T-helper 1 cell (primary cell): ENCODE results near the gene FAM181A.

Experiments
- DNase-seq, 5 donors: peaks; one replicate each; pipeline ENCODE4 v3.0.0-alpha.2; 2012 to 2020
- total RNA-seq, 4 donors: gene quantifications; one replicate each; lab custom pipeline; 2026; lab: John Stamatoyannopoulos, UW

FAM181A gene
- 0 reads per million in 4 donors for total RNA-seq

- DNase-seq: no peak
These were observed at the start of gene FAM181A for GRCh38 chr14:93926873-93927799. Gene FAM181A, plus strand, starts transcription at chr14:93927344. Its CDS starts 942 bp downstream, at chr14:93928286.

GRCh38 chr14:93878212-93878611, 48.9 kb upstream of the FAM181A start:
- DNase-seq: no peak

- DNase-seq: no peak
These were observed 48.3 kb upstream of the FAM181A start for GRCh38 chr14:93878871-93879270.

GRCh38 chr14:93879362-93879983, 47.7 kb upstream of the FAM181A start:
- no peak for DNase-seq

GRCh38 chr14:93880021-93880820, 46.9 kb upstream of the FAM181A start:
- DNase-seq: no peak

GRCh38 chr14:93884950-93885349, 42.2 kb upstream of the FAM181A start:
- peak in 1 of 5 donors; percentile 7 for DNase-seq

- DNase-seq: no peak
These were observed 38.1 kb upstream of the FAM181A start for GRCh38 chr14:93888995-93889394.

GRCh38 chr14:93889739-93890483, 37.2 kb upstream of the FAM181A start:
- DNase-seq: no peak

GRCh38 chr14:93891756-93892504, 35.2 kb upstream of the FAM181A start:
- DNase-seq: no peak

GRCh38 chr14:93892505-93892839, 34.7 kb upstream of the FAM181A start:
- DNase-seq: no peak

- peak in 4 of 5 donors; percentile 35 to 56 (median 43) for DNase-seq
These were observed 34.1 kb upstream of the FAM181A start for GRCh38 chr14:93892923-93893558.

GRCh38 chr14:93893661-93894261, 33.4 kb upstream of the FAM181A start:
- no peak for DNase-seq

GRCh38 chr14:93895023-93895604, 32.0 kb upstream of the FAM181A start:
- DNase-seq: no peak

- DNase-seq: no peak
These were observed 29.7 kb upstream of the FAM181A start for GRCh38 chr14:93897476-93897845.

GRCh38 chr14:93898081-93898611, 29.0 kb upstream of the FAM181A start:
- no peak for DNase-seq

GRCh38 chr14:93898731-93899130, 28.4 kb upstream of the FAM181A start:
- DNase-seq: no peak

GRCh38 chr14:93901813-93902212, 25.3 kb upstream of the FAM181A start:
- DNase-seq: no peak

GRCh38 chr14:93902619-93903307, 24.4 kb upstream of the FAM181A start:
- DNase-seq: no peak
